Endothelial cell of umbilical vein (primary cell): ENCODE measurements around the gene DARS2.

Source experiments
- POLR2A ChIP-seq: IDR thresholded peaks from 2 replicates; pipeline ENCODE4 v1.6.1; 2012; ENCODE audit warnings: low read depth, mild to moderate bottlenecking, control low read depth, low read length
- TF ChIP-seq, protein P1 (sequence below), 2 donors: IDR thresholded peaks; 1 replicate in 1 of 2; 2 replicates in 1 of 2; pipeline ENCODE4 v1.5.1; 2011; ENCODE audit warnings: low read length in 2 of 2, mild to moderate bottlenecking in 2 of 2, moderate library complexity in 2 of 2, control low read depth in 1 of 2, inconsistent platforms in 1 of 2, low read depth in 1 of 2; ENCODE audit not compliant: insufficient read depth in 1 of 2; ENCODE audit errors: extremely low read depth in 1 of 2

DNA sequence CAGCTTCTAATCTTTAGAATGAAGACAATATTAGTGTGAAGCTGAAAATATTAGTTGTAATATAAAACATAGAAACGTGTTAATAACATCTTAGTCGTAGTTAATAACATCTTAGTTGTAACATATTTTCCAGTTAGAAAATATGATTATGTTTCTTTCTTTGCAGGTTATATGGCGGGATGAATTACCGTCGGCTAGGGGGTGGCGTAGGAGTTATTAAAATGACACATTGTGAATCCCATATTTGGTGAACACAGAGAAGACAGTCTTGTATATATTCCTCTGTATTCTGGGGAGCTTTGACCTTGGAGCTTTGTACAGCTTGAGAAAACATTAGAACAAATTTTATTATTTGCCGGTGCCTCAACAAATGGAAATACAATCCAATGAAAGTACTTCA lies 39.5 kb upstream of the DARS2 start:
- TF ChIP-seq, protein P1, sequence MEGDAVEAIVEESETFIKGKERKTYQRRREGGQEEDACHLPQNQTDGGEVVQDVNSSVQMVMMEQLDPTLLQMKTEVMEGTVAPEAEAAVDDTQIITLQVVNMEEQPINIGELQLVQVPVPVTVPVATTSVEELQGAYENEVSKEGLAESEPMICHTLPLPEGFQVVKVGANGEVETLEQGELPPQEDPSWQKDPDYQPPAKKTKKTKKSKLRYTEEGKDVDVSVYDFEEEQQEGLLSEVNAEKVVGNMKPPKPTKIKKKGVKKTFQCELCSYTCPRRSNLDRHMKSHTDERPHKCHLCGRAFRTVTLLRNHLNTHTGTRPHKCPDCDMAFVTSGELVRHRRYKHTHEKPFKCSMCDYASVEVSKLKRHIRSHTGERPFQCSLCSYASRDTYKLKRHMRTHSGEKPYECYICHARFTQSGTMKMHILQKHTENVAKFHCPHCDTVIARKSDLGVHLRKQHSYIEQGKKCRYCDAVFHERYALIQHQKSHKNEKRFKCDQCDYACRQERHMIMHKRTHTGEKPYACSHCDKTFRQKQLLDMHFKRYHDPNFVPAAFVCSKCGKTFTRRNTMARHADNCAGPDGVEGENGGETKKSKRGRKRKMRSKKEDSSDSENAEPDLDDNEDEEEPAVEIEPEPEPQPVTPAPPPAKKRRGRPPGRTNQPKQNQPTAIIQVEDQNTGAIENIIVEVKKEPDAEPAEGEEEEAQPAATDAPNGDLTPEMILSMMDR (IDR thresholded peaks at IDR 0.05; ENCODE audit: extremely low read depth in 1 of 2, insufficient read depth in 1 of 2, low read depth in 1 of 2, low read length in 2 of 2) = no peak
- no peak for TF ChIP-seq POLR2A
